ENCODE data around the gene SNRNP70.
"Not testable (repeated sequence)": the region's sequence is repeated elsewhere in the genome, so short reads cannot be mapped to it uniquely, and the experiment has no call there.

Gene SNRNP70

GRCh38 chr19:49118565-49119410 lies 33.5 kb downstream of the SNRNP70 start, which contains the start of gene C19orf73:
Gene C19orf73, minus strand, starts transcription at chr19:49119143. Its CDS starts 121 bp downstream, at chr19:49119022.
- peak; percentile 92 for DNase-seq (ENCODE audit: low read depth in 2 of 2, low spot score in 1 of 2)

DNA sequence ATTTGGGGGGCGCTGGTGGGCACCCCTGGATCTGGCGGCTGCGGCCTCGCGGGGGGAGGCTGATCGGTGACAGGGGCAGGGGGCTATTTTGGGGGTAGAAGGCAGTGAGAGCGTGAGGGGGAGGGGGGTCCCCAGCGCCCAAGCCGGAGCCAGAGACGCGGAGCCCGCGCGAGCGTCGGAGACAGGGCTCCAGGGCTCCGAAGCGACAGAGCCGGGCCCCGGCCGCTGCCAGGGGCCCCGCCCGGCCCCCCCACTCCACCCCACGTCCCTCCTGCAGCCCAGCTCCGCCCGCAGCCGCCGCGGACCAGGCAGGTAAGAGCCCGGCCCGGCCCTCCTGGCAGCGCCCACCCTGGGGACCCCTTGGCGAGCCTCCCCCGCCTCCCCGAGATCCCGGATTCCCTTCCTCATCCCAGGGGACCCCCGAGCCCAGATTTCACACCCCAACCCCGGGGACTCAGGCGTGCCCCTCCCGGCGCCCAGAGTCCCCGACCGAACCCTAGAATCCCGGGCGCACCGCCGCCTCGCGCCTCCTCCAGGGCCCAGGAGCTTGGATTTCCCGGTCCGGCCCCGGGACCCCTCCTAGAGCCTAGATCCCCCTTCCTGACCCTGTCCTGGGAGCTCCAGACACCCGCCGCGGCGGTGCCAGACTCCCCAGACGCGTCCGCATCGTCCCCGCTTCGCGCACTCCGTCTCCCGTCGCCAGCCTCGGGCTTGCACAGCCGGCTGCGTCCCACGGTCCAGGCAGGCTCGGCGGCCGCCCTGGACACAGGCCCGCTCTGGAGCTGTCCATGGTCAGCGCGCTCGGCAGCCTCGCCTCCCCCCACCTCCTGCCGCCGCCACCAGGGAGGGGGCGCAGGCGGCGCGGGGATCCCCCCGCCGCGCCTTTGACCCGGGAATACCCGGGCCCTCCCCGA lies 34.4 kb downstream of the SNRNP70 start, which contains the start of gene PPFIA3:
Gene PPFIA3 (plus strand): TSS at position 134 of the 914 bp plus-strand sequence. CDS start 8,330 bp downstream, outside the sequence.
- DNase-seq (ENCODE audit: low read depth in 2 of 2, low spot score in 1 of 2): no peak

DNA sequence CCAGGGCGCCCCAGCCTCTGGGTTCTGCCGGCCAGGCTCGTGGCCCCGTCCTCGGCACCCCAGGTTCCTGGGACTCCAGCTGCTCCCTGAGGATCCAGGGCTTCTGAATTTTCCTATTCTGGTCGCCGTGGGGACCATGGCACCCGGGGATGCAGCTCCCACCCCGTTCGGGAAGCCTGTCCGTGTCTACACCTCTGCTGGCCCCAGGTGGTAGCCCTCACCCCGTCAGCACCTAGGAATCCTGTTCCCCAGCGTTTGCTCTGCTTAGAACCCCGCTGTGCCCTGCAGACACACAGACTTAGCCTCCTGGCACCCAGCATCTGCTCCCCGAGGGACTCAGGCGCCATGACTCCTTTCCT lies 35.1 kb downstream of the SNRNP70 start:
- no peak for DNase-seq (ENCODE audit: low read depth in 2 of 2, low spot score in 1 of 2)

GRCh38 chr19:49120868-49121267 lies 35.6 kb downstream of the SNRNP70 start:
- no peak for DNase-seq (ENCODE audit: low read depth in 2 of 2, low spot score in 1 of 2)

- DNase-seq (ENCODE audit: low read depth in 2 of 2, low spot score in 1 of 2): not testable (repeated sequence)
Observed at GRCh38 chr19:49121841-49122240, 36.6 kb downstream of the SNRNP70 start.

GRCh38 chr19:49123285-49123684 lies 38.0 kb downstream of the SNRNP70 start:
- DNase-seq (ENCODE audit: low read depth in 2 of 2, low spot score in 1 of 2): not testable (repeated sequence)

DNA sequence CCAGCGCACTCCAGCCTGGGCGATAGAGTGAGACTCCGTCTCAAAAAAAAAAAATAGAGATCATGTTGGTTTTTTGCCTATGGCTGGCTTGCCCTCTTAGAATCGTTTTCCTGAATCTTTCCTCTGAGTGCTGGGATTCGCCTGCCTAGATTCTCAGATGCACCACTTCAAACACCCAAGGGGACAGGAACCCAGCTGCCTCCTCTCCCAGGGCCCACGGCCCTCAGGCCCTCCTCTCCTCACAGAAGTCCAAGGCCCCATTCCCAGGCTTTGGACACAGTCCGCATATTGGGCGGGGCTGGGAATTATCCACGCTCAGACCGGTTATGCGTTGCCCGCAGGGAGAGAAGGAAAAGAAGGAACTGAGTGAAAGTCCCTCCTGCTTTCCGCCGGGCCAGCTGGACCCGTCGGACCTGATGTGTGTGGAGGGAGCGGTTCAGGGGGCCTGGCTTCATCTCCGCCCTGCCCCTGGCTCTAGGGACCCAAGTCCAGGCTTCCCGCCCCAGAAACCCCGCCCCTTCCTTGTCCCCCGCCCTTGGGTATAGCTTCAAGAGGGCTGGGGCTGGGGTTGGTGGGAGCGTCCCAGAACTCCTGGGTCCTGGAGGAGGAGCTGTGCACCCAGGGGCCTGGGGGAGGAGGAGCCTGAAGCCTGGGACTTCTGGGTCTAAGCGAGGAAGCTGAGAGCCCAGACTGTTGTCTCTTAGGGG lies 39.9 kb downstream of the SNRNP70 start:
- DNase-seq (ENCODE audit: low read depth in 2 of 2, low spot score in 1 of 2): no peak

DNA sequence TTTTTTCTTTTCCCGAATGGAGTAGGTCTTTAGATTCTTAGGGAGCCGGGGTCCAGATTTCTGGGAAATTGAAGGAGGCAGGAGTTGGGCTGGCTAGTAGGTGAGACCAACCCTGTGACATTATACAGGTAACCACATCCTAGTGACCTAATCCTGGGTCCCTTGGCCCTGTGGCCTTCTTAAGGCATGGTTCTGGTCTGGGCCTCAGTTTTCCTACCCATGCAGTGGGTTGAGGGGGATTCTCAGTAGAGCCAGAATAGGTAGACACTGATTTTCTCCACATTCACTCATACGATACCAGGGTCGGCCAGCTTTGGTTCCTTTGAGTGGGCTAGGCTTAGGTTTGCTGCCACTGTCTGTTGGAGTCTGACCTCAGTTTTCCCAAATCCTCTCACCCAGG lies 41.3 kb downstream of the SNRNP70 start:
- no peak for DNase-seq (ENCODE audit: low read depth in 2 of 2, low spot score in 1 of 2)

DNA sequence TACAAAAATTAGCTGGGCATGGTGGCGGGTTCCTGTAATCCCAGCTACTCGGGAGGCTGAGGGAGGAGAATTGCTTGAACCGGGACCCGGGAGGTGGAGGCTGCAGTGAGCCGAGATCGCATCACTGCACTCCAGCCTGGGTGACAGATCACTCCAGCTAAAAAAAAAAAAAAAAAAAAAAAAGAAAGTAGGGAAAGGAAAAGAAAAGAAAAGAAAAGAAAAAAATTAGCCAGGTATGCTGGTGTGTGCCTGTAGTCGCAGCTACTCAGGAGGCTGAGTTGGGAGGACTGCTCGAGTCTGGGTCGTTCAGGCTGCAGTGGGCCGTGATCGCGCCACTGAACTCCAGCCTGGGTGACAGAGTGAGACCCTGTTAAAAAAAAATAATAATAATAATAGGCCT lies 42.0 kb downstream of the SNRNP70 start:
- DNase-seq (ENCODE audit: low read depth in 2 of 2, low spot score in 1 of 2): not testable (repeated sequence)

- peak; percentile 79 to 86 for DNase-seq (ENCODE audit: low read depth in 2 of 2, low spot score in 1 of 2)
Observed at GRCh38 chr19:49127674-49128544, 42.7 kb downstream of the SNRNP70 start.

GRCh38 chr19:49128545-49129237 lies 43.4 kb downstream of the SNRNP70 start:
- no peak for DNase-seq (ENCODE audit: low read depth in 2 of 2, low spot score in 1 of 2)

DNA sequence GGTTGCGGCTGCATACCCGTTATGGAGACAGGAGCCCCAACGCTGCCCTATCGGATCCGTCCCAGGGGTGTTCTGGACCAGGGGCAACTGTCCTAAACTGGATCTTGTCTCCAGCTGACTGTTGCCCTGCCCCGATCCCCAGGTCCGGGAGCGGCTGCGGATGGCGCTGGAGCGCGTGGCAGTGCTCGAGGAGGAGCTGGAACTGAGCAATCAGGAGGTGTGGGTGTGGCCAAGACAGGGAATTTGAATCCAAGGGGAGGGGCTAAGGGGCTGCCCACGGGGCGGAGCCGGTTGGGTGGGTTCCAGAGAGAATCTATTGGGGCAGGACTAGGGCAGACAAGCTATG lies 44.0 kb downstream of the SNRNP70 start:
- DNase-seq (ENCODE audit: low read depth in 2 of 2, low spot score in 1 of 2): no peak

GRCh38 chr19:49130325-49130724 lies 45.1 kb downstream of the SNRNP70 start:
- no peak for DNase-seq (ENCODE audit: low read depth in 2 of 2, low spot score in 1 of 2)

DNA sequence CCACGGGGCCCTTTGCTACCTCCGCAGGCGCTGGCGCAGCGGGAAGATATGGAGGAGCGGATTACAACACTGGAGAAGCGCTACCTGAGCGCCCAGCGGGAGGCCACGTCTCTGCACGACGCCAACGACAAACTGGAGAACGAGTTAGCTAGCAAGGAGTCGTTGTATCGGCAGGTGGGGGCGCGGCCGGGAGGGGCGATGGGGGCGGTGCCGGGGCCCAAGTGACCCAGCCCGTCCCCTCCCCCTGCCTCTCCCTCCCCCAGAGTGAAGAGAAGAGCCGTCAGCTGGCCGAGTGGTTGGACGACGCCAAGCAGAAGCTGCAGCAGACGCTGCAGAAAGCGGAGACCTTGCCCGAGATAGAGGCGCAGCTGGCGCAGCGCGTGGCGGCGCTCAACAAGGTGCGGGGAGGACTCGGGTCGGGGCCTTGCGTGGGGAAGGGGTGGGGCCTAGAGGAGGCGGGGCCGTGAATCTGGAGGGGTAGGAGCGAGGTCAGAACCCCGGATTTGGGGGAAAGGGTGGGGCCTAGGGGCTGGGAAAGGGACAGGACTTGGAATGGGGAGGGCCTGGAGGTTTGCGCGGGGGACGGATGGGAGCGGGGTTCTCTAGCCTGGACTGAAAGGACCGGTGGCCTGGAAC lies 47.8 kb downstream of the SNRNP70 start:
- no peak for DNase-seq (ENCODE audit: low read depth in 2 of 2, low spot score in 1 of 2)

DNA sequence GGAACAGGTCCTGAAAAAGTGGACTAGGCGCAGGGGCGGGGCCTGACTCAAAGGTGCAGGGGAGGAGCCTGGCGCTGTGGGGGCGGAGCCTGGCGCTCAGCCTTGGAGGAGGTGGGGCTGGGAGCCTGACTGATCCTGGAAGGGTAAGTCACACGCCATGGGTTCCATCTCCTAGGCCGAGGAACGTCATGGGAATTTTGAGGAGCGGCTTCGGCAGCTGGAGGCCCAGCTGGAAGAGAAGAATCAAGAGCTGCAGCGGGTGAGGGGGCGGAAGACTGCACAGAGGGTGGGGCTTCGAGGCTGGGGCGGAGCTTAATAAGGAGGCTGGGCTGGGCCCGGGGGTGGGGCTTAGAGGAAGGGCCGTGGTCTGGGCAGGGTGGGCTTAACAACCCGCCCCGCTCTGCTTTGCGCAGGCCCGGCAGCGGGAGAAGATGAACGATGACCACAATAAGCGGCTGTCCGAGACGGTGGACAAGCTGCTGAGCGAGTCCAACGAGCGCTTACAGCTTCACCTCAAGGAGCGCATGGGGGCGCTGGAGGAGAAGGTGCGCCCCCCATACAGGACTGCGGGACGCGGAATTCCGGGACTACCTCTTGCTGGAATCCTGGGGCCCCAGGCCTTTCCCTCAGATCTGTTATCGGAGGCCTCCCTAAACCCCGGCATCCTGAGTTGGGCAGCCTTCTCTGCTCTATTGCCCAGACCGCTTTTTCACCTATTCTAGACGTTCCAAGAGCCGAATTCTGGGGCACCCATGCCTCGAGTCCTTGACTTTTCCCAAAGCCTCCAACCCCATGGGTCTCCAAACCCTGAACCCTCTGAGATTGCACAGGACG lies 48.6 kb downstream of the SNRNP70 start:
- no peak for DNase-seq (ENCODE audit: low read depth in 2 of 2, low spot score in 1 of 2)

DNA sequence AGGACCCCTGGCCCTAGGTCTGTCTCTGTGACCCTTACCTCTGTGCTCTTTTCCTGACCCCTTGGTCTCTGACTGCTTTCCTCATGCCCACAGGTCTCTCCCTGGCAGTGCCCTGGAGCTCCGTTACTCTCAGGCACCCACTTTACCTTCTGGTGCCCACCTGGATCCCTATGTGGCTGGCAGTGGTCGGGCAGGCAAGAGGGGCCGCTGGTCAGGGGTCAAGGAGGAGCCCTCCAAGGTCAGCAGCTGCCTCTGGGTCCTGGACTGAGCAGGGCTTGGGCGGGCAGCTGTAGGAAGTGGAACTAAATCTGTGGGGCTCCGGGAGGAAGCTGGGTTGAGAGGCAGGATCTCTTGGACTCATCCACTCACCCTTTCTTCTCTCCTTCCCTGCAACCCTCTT lies 50.4 kb downstream of the SNRNP70 start:
- no peak for DNase-seq (ENCODE audit: low read depth in 2 of 2, low spot score in 1 of 2)

GRCh38 chr19:49136771-49137171 lies 51.5 kb downstream of the SNRNP70 start:
- no peak for DNase-seq (ENCODE audit: low read depth in 2 of 2, low spot score in 1 of 2)

DNA sequence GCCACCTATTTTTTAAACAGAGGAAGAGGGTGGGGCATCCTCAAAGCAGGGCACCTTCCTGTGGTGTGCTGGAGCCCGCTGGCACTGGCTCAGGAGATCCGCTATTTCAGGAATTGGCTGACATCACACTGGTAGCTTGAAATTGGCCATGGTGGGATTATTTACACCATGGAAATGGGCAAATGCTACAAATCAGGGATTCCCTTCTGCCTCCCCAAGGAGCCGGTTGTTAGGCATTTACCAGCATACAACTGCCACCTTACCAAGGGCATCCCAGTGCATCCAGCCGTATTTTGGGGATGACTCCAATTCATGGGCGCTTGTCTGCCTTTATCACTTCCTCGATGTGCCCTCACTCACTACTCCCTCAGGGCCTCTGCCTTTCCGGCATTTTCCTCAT lies 55.7 kb downstream of the SNRNP70 start:
- DNase-seq (ENCODE audit: low read depth in 2 of 2, low spot score in 1 of 2): no peak

All from stimulated activated CD8-positive, alpha-beta memory T cell treated with anti-CD3 and anti-CD28 coated beads, Interleukin-4, amount 100 ng/mL, for 1 hour (primary cell).